ENCODE data around the gene LENG8. TPM values are rescaled to one million over a fixed set of nuclear protein-coding genes. Genes with fewer than 3 reads are reported as not detected.

LENG8 gene
- total and polyA plus RNA-seq, 2 of the 13 experiments (the other 11 are each of a cell fraction or from before 2014, with no cell fraction given), result 14.3 to 41.9 TPM

DNA sequence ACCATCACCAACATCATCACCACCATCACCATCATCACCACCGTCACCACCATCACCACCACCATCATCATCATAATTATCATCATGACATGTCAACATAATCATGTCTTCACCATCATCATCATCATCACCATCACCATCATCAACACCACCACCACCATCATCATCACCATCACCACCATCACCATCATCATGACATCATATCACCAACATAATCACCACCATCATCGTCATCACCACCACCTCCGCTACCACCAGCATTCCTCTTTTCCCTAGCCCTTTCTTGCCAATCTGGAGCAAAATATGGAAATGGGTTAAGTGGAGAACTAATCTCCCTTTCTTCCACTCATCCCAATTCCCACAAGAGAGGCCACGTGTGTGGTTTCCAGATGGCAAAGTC is 34.8 kb upstream of the LENG8 start:
- Histone ChIP-seq H3K36me3 (replicated peaks in 1 of 2; ENCODE audit: control insufficient read depth in 1 of 2, insufficient read depth in 2 of 2, low read length in 2 of 2) (no peaks in the 10 kb centered on the region), H3K79me2 (ENCODE audit: insufficient read depth, low read length) (no peaks in the 10 kb centered on the region), H3K4me3 (replicated peaks in 1 of 3; ENCODE audit: insufficient read depth in 1 of 3, low read depth in 2 of 3, low read length in 3 of 3) (no peak overlapping the region), H3K4me2 (ENCODE audit: low read depth, low read length) (no peak overlapping the region), H3K9me3 (ENCODE audit: low read length) (no peaks in the 10 kb centered on the region), H3K27ac (ENCODE audit: extremely low read length, insufficient read depth, low read length) (no peak overlapping the region), H2AFZ (ENCODE audit: low read length) (no peak overlapping the region), H3K9ac (ENCODE audit: insufficient read depth, low read depth, low read length) (no peak overlapping the region), H3K27me3 (ENCODE audit: control insufficient read depth in 1 of 2, insufficient read depth in 2 of 2, low read length in 2 of 2) (no peaks in the 10 kb centered on the region), H3K4me1 (ENCODE audit: insufficient read depth, low read length) (peaks cover 40% of the 10 kb centered on the region), H4K20me1 (ENCODE audit: insufficient read depth, low read length) (no peaks in the 10 kb centered on the region)
- ChIA-PET CTCF (ENCODE audit: low intra/inter-chr PET ratio, low total read pairs) (no interaction called here), POLR2A (no interaction called here)
- in situ Hi-C loops (cut with HindIII; ENCODE audit: extremely low pct_ligation_motif_present, low pct_unique_long_range_greater_than_20kb), result no loop called here
- ATAC-seq (no peak), DNase-seq (ENCODE audit: low spot score) (no peak), FAIRE-seq (no peak)
- intact Hi-C loops (cut with micrococcal nuclease; ENCODE audit: unreplicated experiment), result no loop called here
- no peak for TF ChIP-seq ZMYM4 (CRISPR knock-in tag; IDR thresholded peaks at IDR 0.05)
- no peak for TF ChIP-seq TAF1 (CRISPR knock-in tag; IDR thresholded peaks at IDR 0.05)
- TF ChIP-seq ATF7 (IDR thresholded peaks at IDR 0.05), result peak; percentile 84
- no peak for TF ChIP-seq ATF7 (CRISPR knock-in tag; IDR thresholded peaks at IDR 0.05)
- TF ChIP-seq CREB1 (IDR thresholded peaks at IDR 0.05), result peak; percentile 94
- TF ChIP-seq CREB1 (CRISPR knock-in tag; IDR thresholded peaks at IDR 0.05), result no peak
- WGBS (ENCODE audit: low lambda C conversion rate), result 60% methylated on average over 4 of the region's 4 CpGs
- no TSS peak for BruUV-seq (replicated peaks)

DNA sequence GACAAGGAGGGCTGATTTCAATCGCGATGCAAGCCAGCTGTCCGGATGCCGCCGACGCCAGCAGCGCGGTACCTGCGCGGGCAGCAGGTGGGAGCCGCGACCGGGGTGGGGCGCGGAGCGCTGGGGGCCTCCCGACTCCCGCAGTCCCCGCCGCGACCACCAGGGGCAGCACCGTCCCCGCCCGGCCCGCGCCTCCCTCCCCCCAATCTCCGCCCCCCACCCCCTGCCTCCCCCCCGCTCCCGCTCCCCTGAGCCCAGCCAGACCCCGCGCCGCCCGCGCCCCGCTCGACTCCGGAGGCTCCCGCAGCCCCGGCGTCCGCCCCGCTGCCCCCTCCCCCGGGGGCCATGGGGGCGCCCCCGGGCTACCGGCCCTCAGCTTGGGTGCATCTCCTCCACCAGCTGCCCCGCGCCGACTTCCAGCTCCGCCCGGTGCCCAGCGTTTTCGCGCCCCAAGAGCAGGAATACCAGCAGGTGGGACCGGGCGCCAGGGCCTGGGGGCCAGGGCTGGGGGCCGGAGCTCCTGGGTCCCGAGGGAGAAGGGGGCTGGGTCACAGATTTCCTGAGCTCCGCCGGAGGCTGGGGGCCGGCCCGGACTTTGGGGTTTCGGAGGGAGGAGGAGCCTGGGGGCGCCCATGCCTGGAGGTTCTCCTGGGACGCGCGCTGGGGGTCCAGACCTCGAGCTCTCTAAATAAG is 33.6 kb upstream of the LENG8 start, which contains the start of gene TTYH1:
TTYH1 (plus strand) TSS at position 257 of the 693 bp plus-strand sequence; CDS start at position 346, 89 bp downstream.
- Histone ChIP-seq H3K27ac (ENCODE audit: extremely low read length, insufficient read depth, low read length) (no peak within 1 kb of the TSS), H3K79me2 (ENCODE audit: insufficient read depth, low read length) (no peaks in the 10 kb centered on the region), H3K4me2 (ENCODE audit: low read depth, low read length) (peak within 1 kb of the TSS; percentile 66), H4K20me1 (ENCODE audit: insufficient read depth, low read length) (no peaks in the 10 kb centered on the region), H3K36me3 (replicated peaks in 1 of 2; ENCODE audit: control insufficient read depth in 1 of 2, insufficient read depth in 2 of 2, low read length in 2 of 2) (no peaks in the 10 kb centered on the region), H2AFZ (ENCODE audit: low read length) (no peak within 1 kb of the TSS), H3K27me3 (ENCODE audit: control insufficient read depth in 1 of 2, insufficient read depth in 2 of 2, low read length in 2 of 2) (no peaks in the 10 kb centered on the region), H3K9ac (ENCODE audit: insufficient read depth, low read depth, low read length) (peak within 1 kb of the TSS; percentile 54), H3K9me3 (ENCODE audit: low read length) (no peaks in the 10 kb centered on the region), H3K4me1 (ENCODE audit: insufficient read depth, low read length) (peaks cover 51% of the 10 kb centered on the region), H3K4me3 (replicated peaks in 1 of 3; ENCODE audit: insufficient read depth in 1 of 3, low read depth in 2 of 3, low read length in 3 of 3) (peak within 1 kb of the TSS; percentile 65 to 68 (median 66))
- BruUV-seq (replicated peaks), result no TSS peak
- ChIA-PET CTCF (ENCODE audit: low intra/inter-chr PET ratio, low total read pairs) (interaction anchor here (1.1 kb wide), 1 partner anchor 23 kb away, joined by 3 read pairs; no protein-coding TSS in a partner anchor), POLR2A (no interaction called here)
- in situ Hi-C loops (cut with HindIII; ENCODE audit: extremely low pct_ligation_motif_present, low pct_unique_long_range_greater_than_20kb), result no loop called here
- intact Hi-C loops (cut with micrococcal nuclease; ENCODE audit: unreplicated experiment), result no loop called here
- ATAC-seq, result peak; percentile 29
- 94% methylated on average over 12 of the region's 68 CpGs for WGBS (ENCODE audit: low lambda C conversion rate)
- FAIRE-seq, result no peak
- DNase-seq (ENCODE audit: low spot score), result no peak
- TF ChIP-seq PATZ1 (CRISPR knock-in tag; IDR thresholded peaks at IDR 0.05) (peak; percentile 44), PHF8 (CRISPR knock-in tag; IDR thresholded peaks at IDR 0.05) (0 out of 2 replicates have a peak, but pooled peaks have one; percentile 17), UBTF (CRISPR knock-in tag; IDR thresholded peaks at IDR 0.05) (0 out of 2 replicates have a peak, but pooled peaks have one; percentile 1), MAZ (IDR thresholded peaks at IDR 0.05; ENCODE audit: borderline replicate concordance, low read depth, low read length) (peak; percentile 57; the same call in 1 of the 2 replicates), MAZ (CRISPR knock-in tag; IDR thresholded peaks at IDR 0.05; ENCODE audit: low read depth) (no peak), RBFOX2 (IDR thresholded peaks at IDR 0.05; ENCODE audit: low read depth, low read length) (0 out of 2 replicates have a peak, but pooled peaks have one; percentile 28)

Data from HepG2 (cell line).